Breast epithelium (tissue), 4 donors: ENCODE measurements around the gene MAN2A1. TPM values are rescaled to one million over a fixed set of nuclear protein-coding genes. Genes with fewer than 3 reads are reported as not detected.

ENCODE experiments used
- DNase-seq, 2 donors: peaks; one replicate each; pipeline ENCODE4 v3.0.0-alpha.2; 2019; ENCODE audit warnings: low spot score in 2 of 2
- H3K27ac ChIP-seq, 2 donors: fragments of 200-600 bp; sonication (generic) in 1 of 2; one replicate each; pipeline ENCODE4 v1.5.1; 2016 to 2019; ENCODE audit warnings: mild to moderate bottlenecking in 1 of 2
- H3K27me3 ChIP-seq, 2 donors: fragments of 200-600 bp; sonication (generic) in 1 of 2; one replicate each; pipeline versions ENCODE4 v1.5.1 to v1.6.0; 2017 to 2019; ENCODE audit warnings: control low read depth in 1 of 2, mild to moderate bottlenecking in 1 of 2
- H3K36me3 ChIP-seq: fragments of 200-600 bp; one replicate; pipeline ENCODE4 v1.5.1; 2019
- H3K4me1 ChIP-seq, 2 donors: fragments of 200-600 bp; sonication (generic); one replicate each; pipeline ENCODE4 v1.5.1; 2016 to 2019; ENCODE audit warnings: control low read depth in 1 of 2
- H3K4me3 ChIP-seq, 3 donors: fragments of 200-600 bp; sonication (generic); 1 replicate in 2 of 3; 2 replicates in 1 of 3; pipeline ENCODE4 v1.5.1; 2016 to 2019; ENCODE audit warnings: mild to moderate bottlenecking in 3 of 3, moderate library complexity in 2 of 3
- H3K9me3 ChIP-seq, 2 donors: fragments of 200-600 bp; sonication (generic) in 1 of 2; one replicate each; pipeline ENCODE4 v1.5.1; 2016 to 2019; ENCODE audit warnings: control low read depth in 1 of 2
- CTCF ChIP-seq, 3 donors: fragments of 450-650 bp; IDR thresholded peaks; one replicate each; pipeline ENCODE4 v1.5.1; 2016 to 2017; ENCODE audit warnings: antibody characterized with exemption in 3 of 3, mild to moderate bottlenecking in 3 of 3, moderate library complexity in 3 of 3
- POLR2A ChIP-seq: fragments of 450-650 bp; IDR thresholded peaks from one replicate; pipeline ENCODE4 v1.6.1; 2016; ENCODE audit warnings: antibody characterized with exemption, mild to moderate bottlenecking, moderate library complexity
- POLR2AphosphoS5 ChIP-seq, 3 donors: sonication (generic); formaldehyde crosslinking; IDR thresholded peaks; one replicate each; pipeline ENCODE4 v1.6.1; 2017; ENCODE audit warnings: antibody characterized with exemption in 3 of 3
- intact Hi-C: fragments of 100-400 bp; cut with DNase I; formaldehyde crosslinking; loops from one replicate; pipeline ENCODE4 v1.15.1; 2023; ENCODE audit warnings: low total_unique reads
- total RNA-seq, 3 donors: library from RNA; depleted of rRNA; stranded (reverse); fragments of >200 nt; gene quantifications; one replicate each; pipeline ENCODE4 v1.1.0, GENCODE V29; 2016

MAN2A1 gene
- total RNA-seq, 3 donors from 2014 or later, result 57.9 to 68.6 (median 63.3) TPM

GRCh38 chr5:109714592-109714991 lies 24.9 kb downstream of the MAN2A1 start:
- TF ChIP-seq POLR2AphosphoS5 (IDR thresholded peaks at IDR 0.05) (no peak), CTCF (IDR thresholded peaks at IDR 0.05) (no peak), POLR2A (no peak)
- H3K36me3 ChIP-seq, result no peaks in the 10 kb centered on the region
- DNase-seq, result no peak
- H3K9me3 ChIP-seq, result no peaks in the 10 kb centered on the region
- no peak overlapping the region for H3K4me3 ChIP-seq
- H3K27ac ChIP-seq, result no peak overlapping the region
- intact Hi-C loops, result no loop called here
- no peaks in the 10 kb centered on the region for H3K4me1 ChIP-seq
- no peaks in the 10 kb centered on the region for H3K27me3 ChIP-seq

- no peak overlapping the region for H3K27ac ChIP-seq
- no peak overlapping the region for H3K4me3 ChIP-seq
- H3K4me1 ChIP-seq, result no peaks in the 10 kb centered on the region
- intact Hi-C loops, result no loop called here
- no peaks in the 10 kb centered on the region for H3K9me3 ChIP-seq
- no peak for TF ChIP-seq CTCF (IDR thresholded peaks at IDR 0.05)
- DNase-seq, result no peak
- H3K36me3 ChIP-seq, result no peaks in the 10 kb centered on the region
- no peaks in the 10 kb centered on the region for H3K27me3 ChIP-seq
These were observed 28.5 kb downstream of the MAN2A1 start for GRCh38 chr5:109718216-109718615.

- DNase-seq, result no peak
These were observed 28.9 kb downstream of the MAN2A1 start for GRCh38 chr5:109718632-109719031.

GRCh38 chr5:109719978-109720377 lies 30.3 kb downstream of the MAN2A1 start:
- H3K27ac ChIP-seq, result no peak overlapping the region
- H3K9me3 ChIP-seq, result no peaks in the 10 kb centered on the region
- no peaks in the 10 kb centered on the region for H3K27me3 ChIP-seq
- no peaks in the 10 kb centered on the region for H3K4me1 ChIP-seq
- no peak for TF ChIP-seq POLR2AphosphoS5 (IDR thresholded peaks at IDR 0.05)
- TF ChIP-seq CTCF (IDR thresholded peaks at IDR 0.05), result no peak
- TF ChIP-seq POLR2A, result no peak
- no peaks in the 10 kb centered on the region for H3K36me3 ChIP-seq
- no peak for DNase-seq
- no peak overlapping the region for H3K4me3 ChIP-seq
- intact Hi-C loops, result no loop called here

More at GRCh38 chr5:109718632-109719031, 28.9 kb downstream of the MAN2A1 start:
- Histone ChIP-seq H3K4me1 (no peaks in the 10 kb centered on the region), H3K9me3 (no peaks in the 10 kb centered on the region), H3K27me3 (no peaks in the 10 kb centered on the region), H3K4me3 (no peak overlapping the region), H3K27ac (no peak overlapping the region), H3K36me3 (no peaks in the 10 kb centered on the region)
- TF ChIP-seq POLR2A (no peak), POLR2AphosphoS5 (IDR thresholded peaks at IDR 0.05) (no peak), CTCF (IDR thresholded peaks at IDR 0.05) (no peak)
- intact Hi-C loops, result no loop called here

GRCh38 chr5:109721741-109722140 lies 32.0 kb downstream of the MAN2A1 start:
- no peaks in the 10 kb centered on the region for H3K9me3 ChIP-seq
- intact Hi-C loops, result no loop called here
- no peaks in the 10 kb centered on the region for H3K36me3 ChIP-seq
- no peak overlapping the region for H3K4me3 ChIP-seq
- H3K4me1 ChIP-seq, result no peaks in the 10 kb centered on the region
- TF ChIP-seq POLR2AphosphoS5 (IDR thresholded peaks at IDR 0.05) (no peak), POLR2A (no peak), CTCF (IDR thresholded peaks at IDR 0.05) (no peak)
- no peak overlapping the region for H3K27ac ChIP-seq
- no peak for DNase-seq
- no peaks in the 10 kb centered on the region for H3K27me3 ChIP-seq
